MG63 (cell line): ENCODE measurements around the gene HDAC3. TPM values are rescaled to one million over a fixed set of nuclear protein-coding genes. Genes with fewer than 3 reads are reported as not detected.
"Not testable (repeated sequence)": the region's sequence is repeated elsewhere in the genome, so short reads cannot be mapped to it uniquely, and the experiment has no call there.

ENCODE experiments used
- DNase-seq: peaks from one replicate; pipeline ENCODE4 v3.0.0-alpha.2; 2020
- H3K27me3 ChIP-seq: fragments of 250-450 bp; sonication (Bioruptor Pico); 2 replicates; pipeline ENCODE4 v1.5.1; 2020; ENCODE audit warnings: mild to moderate bottlenecking, moderate library complexity
- H3K36me3 ChIP-seq: fragments of 250-450 bp; sonication (Bioruptor Pico); 2 replicates; pipeline ENCODE4 v1.5.1; 2020; ENCODE audit warnings: mild to moderate bottlenecking, moderate library complexity
- H3K4me3 ChIP-seq: fragments of 250-450 bp; sonication (Bioruptor Pico); 2 replicates; pipeline ENCODE4 v1.5.1; 2020; ENCODE audit warnings: mild to moderate bottlenecking, moderate library complexity
- H3K9me3 ChIP-seq: fragments of 250-450 bp; sonication (Bioruptor Pico); 2 replicates; pipeline ENCODE4 v1.5.1; 2020; ENCODE audit warnings: mild to moderate bottlenecking, moderate library complexity
- total RNA-seq: library from RNA; depleted of rRNA; stranded (reverse); fragments of >200 nt; shearing (Covaris generic); gene quantifications from 2 replicates; pipeline ENCODE4 v1.2.3, GENCODE V29; 2014; ENCODE audit warnings: low replicate concordance

The HDAC3 gene
- total RNA-seq, 1 experiment from 2014 or later: 169 TPM

- no peaks in the 10 kb centered on the region for H3K27me3 ChIP-seq
- no peaks in the 10 kb centered on the region for H3K9me3 ChIP-seq
- no peak overlapping the region for H3K4me3 ChIP-seq
- no peak for DNase-seq
- peaks cover 75% of the 10 kb centered on the region for H3K36me3 ChIP-seq
Observed at GRCh38 chr5:141623186-141623585, 13.5 kb downstream of the HDAC3 start.

- Histone ChIP-seq H3K9me3 (no peaks in the 10 kb centered on the region; the same call in 1 of the 2 replicates), H3K27me3 (no peaks in the 10 kb centered on the region), H3K4me3 (peak within 1 kb of the TSS; percentile 88), H3K36me3 (peaks cover 59% of the 10 kb centered on the region)
- DNase-seq: peak; percentile 99
Observed at GRCh38 chr5:141618804-141619554, 17.7 kb downstream of the HDAC3 start, which contains the start of gene DIAPH1. TSS of gene DIAPH1 (minus strand) at chr5:141619000. CDS start at chr5:141618914, 86 bp downstream.

- DNase-seq: peak; percentile 60
- H3K36me3 ChIP-seq: peaks cover 56% of the 10 kb centered on the region
Observed at GRCh38 chr5:141618030-141618803, 18.4 kb downstream of the HDAC3 start.

GRCh38 chr5:141617682-141618029 lies 19.0 kb downstream of the HDAC3 start:
- DNase-seq: no peak

More at GRCh38 chr5:141618030-141618803, 18.4 kb downstream of the HDAC3 start:
- Histone ChIP-seq H3K27me3 (no peaks in the 10 kb centered on the region), H3K4me3 (peak overlapping the region; percentile 88), H3K9me3 (no peaks in the 10 kb centered on the region; the same call in 1 of the 2 replicates)

GRCh38 chr5:141617128-141617527 lies 19.5 kb downstream of the HDAC3 start:
- Histone ChIP-seq H3K4me3 (peak overlapping the region; percentile 88), H3K36me3 (peaks cover 50% of the 10 kb centered on the region), H3K27me3 (no peaks in the 10 kb centered on the region), H3K9me3 (no peaks in the 10 kb centered on the region; the same call in 1 of the 2 replicates)
- no peak for DNase-seq

More at GRCh38 chr5:141617682-141618029, 19.0 kb downstream of the HDAC3 start:
- H3K27me3 ChIP-seq: no peaks in the 10 kb centered on the region
- no peaks in the 10 kb centered on the region; the same call in 1 of the 2 replicates for H3K9me3 ChIP-seq
- peak overlapping the region; percentile 88 for H3K4me3 ChIP-seq
- H3K36me3 ChIP-seq: peaks cover 51% of the 10 kb centered on the region

- no peaks in the 10 kb centered on the region; the same call in 1 of the 2 replicates for H3K9me3 ChIP-seq
- H3K4me3 ChIP-seq: no peak overlapping the region
- no peaks in the 10 kb centered on the region for H3K27me3 ChIP-seq
- no peak for DNase-seq
- H3K36me3 ChIP-seq: peaks cover 50% of the 10 kb centered on the region
Observed at GRCh38 chr5:141615991-141616720, 20.5 kb downstream of the HDAC3 start.

- H3K4me3 ChIP-seq: no peak overlapping the region
- no peak for DNase-seq
- H3K9me3 ChIP-seq: no peaks in the 10 kb centered on the region; the same call in 1 of the 2 replicates
- no peaks in the 10 kb centered on the region for H3K27me3 ChIP-seq
- H3K36me3 ChIP-seq: peaks cover 43% of the 10 kb centered on the region
Observed at GRCh38 chr5:141613344-141613743, 23.3 kb downstream of the HDAC3 start.

- Histone ChIP-seq H3K4me3 (no peak overlapping the region), H3K9me3 (no peaks in the 10 kb centered on the region), H3K27me3 (no peaks in the 10 kb centered on the region), H3K36me3 (peaks cover 30% of the 10 kb centered on the region)
- DNase-seq: no peak
Observed at GRCh38 chr5:141611289-141611688, 25.4 kb downstream of the HDAC3 start.

- peaks cover 22% of the 10 kb centered on the region for H3K36me3 ChIP-seq
- not testable (repeated sequence) for H3K4me3 ChIP-seq, H3K27me3 ChIP-seq, H3K9me3 ChIP-seq, DNase-seq
Observed at GRCh38 chr5:141609921-141610320, 26.7 kb downstream of the HDAC3 start.

GRCh38 chr5:141609044-141609443 lies 27.6 kb downstream of the HDAC3 start:
- Histone ChIP-seq H3K27me3 (no peaks in the 10 kb centered on the region), H3K36me3 (peaks cover 22% of the 10 kb centered on the region), H3K4me3 (no peak overlapping the region), H3K9me3 (no peaks in the 10 kb centered on the region)
- no peak for DNase-seq

GRCh38 chr5:141608557-141608956 lies 28.1 kb downstream of the HDAC3 start:
- Histone ChIP-seq H3K4me3 (no peak overlapping the region), H3K27me3 (no peaks in the 10 kb centered on the region), H3K9me3 (no peaks in the 10 kb centered on the region), H3K36me3 (peaks cover 19% of the 10 kb centered on the region)
- DNase-seq: no peak

- no peaks in the 10 kb centered on the region for H3K27me3 ChIP-seq
- DNase-seq: no peak
Observed at GRCh38 chr5:141608046-141608445, 28.6 kb downstream of the HDAC3 start.

GRCh38 chr5:141605523-141606277 lies 30.9 kb downstream of the HDAC3 start:
- H3K27me3 ChIP-seq: no peaks in the 10 kb centered on the region
- no peaks in the 10 kb centered on the region for H3K9me3 ChIP-seq
- no peak overlapping the region for H3K4me3 ChIP-seq
- peaks cover 8% of the 10 kb centered on the region; the same call in 1 of the 2 replicates for H3K36me3 ChIP-seq
- peak; percentile 76 for DNase-seq

More at GRCh38 chr5:141608046-141608445, 28.6 kb downstream of the HDAC3 start:
- H3K4me3 ChIP-seq: no peak overlapping the region
- no peaks in the 10 kb centered on the region for H3K9me3 ChIP-seq
- peaks cover 19% of the 10 kb centered on the region for H3K36me3 ChIP-seq

- Histone ChIP-seq H3K4me3 (peak overlapping the region; percentile 1; the same call in 1 of the 2 replicates), H3K9me3 (no peaks in the 10 kb centered on the region), H3K36me3 (peaks cover 7% of the 10 kb centered on the region; the same call in 1 of the 2 replicates), H3K27me3 (no peaks in the 10 kb centered on the region)
- DNase-seq: peak; percentile 91
Observed at GRCh38 chr5:141603923-141604717, 32.5 kb downstream of the HDAC3 start.

- no peak overlapping the region for H3K4me3 ChIP-seq
- H3K9me3 ChIP-seq: no peaks in the 10 kb centered on the region
- H3K27me3 ChIP-seq: no peaks in the 10 kb centered on the region
- no peak for DNase-seq
- H3K36me3 ChIP-seq: peaks cover 7% of the 10 kb centered on the region; the same call in 1 of the 2 replicates
Observed at GRCh38 chr5:141602606-141603005, 34.0 kb downstream of the HDAC3 start.
